Measurements from ENCODE around the gene MRPL16.

MRPL16 gene

GRCh38 chr11:59794417-59794816 is 16.2 kb downstream of the MRPL16 start:
- H3K27ac ChIP-seq = no peak overlapping the region
- no peak for TF ChIP-seq ZFX (IDR thresholded peaks at IDR 0.05)
- TF ChIP-seq, protein P1, sequence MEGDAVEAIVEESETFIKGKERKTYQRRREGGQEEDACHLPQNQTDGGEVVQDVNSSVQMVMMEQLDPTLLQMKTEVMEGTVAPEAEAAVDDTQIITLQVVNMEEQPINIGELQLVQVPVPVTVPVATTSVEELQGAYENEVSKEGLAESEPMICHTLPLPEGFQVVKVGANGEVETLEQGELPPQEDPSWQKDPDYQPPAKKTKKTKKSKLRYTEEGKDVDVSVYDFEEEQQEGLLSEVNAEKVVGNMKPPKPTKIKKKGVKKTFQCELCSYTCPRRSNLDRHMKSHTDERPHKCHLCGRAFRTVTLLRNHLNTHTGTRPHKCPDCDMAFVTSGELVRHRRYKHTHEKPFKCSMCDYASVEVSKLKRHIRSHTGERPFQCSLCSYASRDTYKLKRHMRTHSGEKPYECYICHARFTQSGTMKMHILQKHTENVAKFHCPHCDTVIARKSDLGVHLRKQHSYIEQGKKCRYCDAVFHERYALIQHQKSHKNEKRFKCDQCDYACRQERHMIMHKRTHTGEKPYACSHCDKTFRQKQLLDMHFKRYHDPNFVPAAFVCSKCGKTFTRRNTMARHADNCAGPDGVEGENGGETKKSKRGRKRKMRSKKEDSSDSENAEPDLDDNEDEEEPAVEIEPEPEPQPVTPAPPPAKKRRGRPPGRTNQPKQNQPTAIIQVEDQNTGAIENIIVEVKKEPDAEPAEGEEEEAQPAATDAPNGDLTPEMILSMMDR (conservative IDR thresholded peaks at IDR 0.05) = no peak

DNA sequence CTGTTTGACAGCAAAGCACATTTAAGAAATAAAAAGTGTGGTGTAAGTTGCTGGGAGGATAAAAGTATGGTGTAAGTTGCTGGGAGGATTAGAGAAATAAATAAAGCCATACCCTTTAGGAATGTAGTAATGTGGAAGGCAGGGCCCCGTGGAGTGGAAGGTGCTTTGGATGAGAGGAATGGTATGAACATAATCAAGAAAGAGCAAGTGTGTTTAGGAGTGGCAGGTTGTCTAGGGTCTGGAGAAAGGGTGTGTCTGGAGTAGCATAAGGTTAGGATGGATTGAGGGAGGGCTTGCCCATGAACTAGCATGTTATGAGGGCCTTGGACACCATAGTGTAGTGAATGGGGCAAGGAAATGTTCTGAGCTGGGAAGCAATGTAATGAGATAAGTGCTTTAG is 18.1 kb downstream of the MRPL16 start:
- H3K27ac ChIP-seq = peak overlapping the region; percentile 9; the same call in 1 of the 2 replicates
- no peak for TF ChIP-seq ZFX (IDR thresholded peaks at IDR 0.05)
- TF ChIP-seq, protein P1 (conservative IDR thresholded peaks at IDR 0.05) = no peak

GRCh38 chr11:59791639-59792038 is 18.9 kb downstream of the MRPL16 start:
- no peak for TF ChIP-seq ZFX (IDR thresholded peaks at IDR 0.05)
- TF ChIP-seq, protein P1 (conservative IDR thresholded peaks at IDR 0.05) = no peak
- H3K27ac ChIP-seq = peak overlapping the region; percentile 9; the same call in 1 of the 2 replicates

GRCh38 chr11:59787816-59788215 is 22.8 kb downstream of the MRPL16 start:
- peak overlapping the region; percentile 90 for H3K27ac ChIP-seq
- TF ChIP-seq, protein P1 (conservative IDR thresholded peaks at IDR 0.05) = no peak
- no peak for TF ChIP-seq ZFX (IDR thresholded peaks at IDR 0.05)

DNA sequence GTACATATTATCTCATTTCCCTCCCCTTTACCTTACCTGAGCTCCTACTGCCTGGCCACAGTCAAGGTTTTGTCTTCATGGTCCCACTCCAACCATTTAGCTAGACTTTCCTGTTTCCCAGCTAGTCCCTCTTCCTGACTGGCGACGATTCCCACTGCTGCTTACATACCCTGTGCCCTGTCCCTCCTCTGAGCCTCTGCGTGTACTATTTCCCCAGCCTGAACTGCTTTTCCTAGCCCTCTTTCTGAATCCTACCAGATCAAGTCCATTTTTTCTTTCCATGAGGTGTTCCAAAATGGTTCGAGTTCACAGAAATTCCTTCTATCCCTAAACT is 23.4 kb downstream of the MRPL16 start:
- H3K27ac ChIP-seq = peak overlapping the region; percentile 90
- TF ChIP-seq ZFX (IDR thresholded peaks at IDR 0.05) = no peak
- TF ChIP-seq, protein P1 (conservative IDR thresholded peaks at IDR 0.05) = no peak

GRCh38 chr11:59785818-59786217 is 24.8 kb downstream of the MRPL16 start:
- peak overlapping the region; percentile 90 for H3K27ac ChIP-seq
- TF ChIP-seq, protein P1 (conservative IDR thresholded peaks at IDR 0.05) = no peak
- no peak for TF ChIP-seq ZFX (IDR thresholded peaks at IDR 0.05)

GRCh38 chr11:59784441-59784840 is 26.1 kb downstream of the MRPL16 start:
- peak overlapping the region; percentile 90 for H3K27ac ChIP-seq

GRCh38 chr11:59783632-59784090 is 26.9 kb downstream of the MRPL16 start:
- TF ChIP-seq, protein P1 (conservative IDR thresholded peaks at IDR 0.05) = no peak
- TF ChIP-seq ZFX (IDR thresholded peaks at IDR 0.05) = no peak
- H3K27ac ChIP-seq = peak overlapping the region; percentile 90
